OCI-LY7 (cell line): ENCODE measurements around the gene CALR. TPM values are rescaled to one million over a fixed set of nuclear protein-coding genes. Genes with fewer than 3 reads are reported as not detected.

Experiments used
- BruUV-seq: library from RNA; stranded (reverse); fragments of 400-500 nt; replicated peaks from 2 replicates; lab custom pipeline; 2021; lab: Mats Ljungman, UMichigan
- CTCF ChIA-PET: fragments of 300-600 bp; sonication (Branson Sonifier 250); formaldehyde crosslinking; loops from one replicate; lab custom pipeline; 2022; ENCODE audit warnings: antibody characterized with exemption; ENCODE audit not compliant: unreplicated experiment; lab: Charles Lee
- POLR2A ChIA-PET: fragments of 300-600 bp; sonication (Branson Sonifier 250); formaldehyde crosslinking; loops from one replicate; lab custom pipeline; 2022; ENCODE audit warnings: antibody characterized with exemption; lab: Charles Lee
- DNase-seq: peaks from one replicate; pipeline ENCODE4 v3.0.0-alpha.2; 2015; ENCODE audit warnings: low spot score
- H2AFZ ChIP-seq: fragments of 200-600 bp; sonication (generic), shearing (Covaris generic); 2 replicates; pipeline ENCODE4 v1.6.1; 2014; ENCODE audit warnings: mild to moderate bottlenecking, antibody characterized with exemption, low read length, moderate library complexity
- H3K27ac ChIP-seq: fragments of 200-600 bp; sonication (generic); 2 replicates; pipeline ENCODE4 v1.5.1; 2014; ENCODE audit warnings: mixed run types, low read depth, mild to moderate bottlenecking, moderate library complexity, low read length, inconsistent platforms; ENCODE audit not compliant: poor library complexity, severe bottlenecking
- H3K36me3 ChIP-seq: fragments of 200-600 bp; sonication (generic); 2 replicates; pipeline ENCODE4 v1.6.1; 2014; ENCODE audit warnings: mild to moderate bottlenecking, antibody characterized with exemption, low read length, moderate library complexity, mixed read lengths; ENCODE audit not compliant: insufficient read depth
- H3K4me1 ChIP-seq: fragments of 200-600 bp; sonication (generic); 2 replicates; pipeline ENCODE4 v1.5.1; 2014; ENCODE audit warnings: mild to moderate bottlenecking, low read length; ENCODE audit not compliant: insufficient read depth, poor library complexity, severe bottlenecking
- H3K4me2 ChIP-seq: fragments of 200-600 bp; sonication (generic); 2 replicates; pipeline ENCODE4 v1.6.1; 2014; ENCODE audit warnings: mild to moderate bottlenecking, low read length
- H3K4me3 ChIP-seq: fragments of 200-600 bp; sonication (generic); 2 replicates; pipeline ENCODE4 v1.5.1; 2014; ENCODE audit warnings: mild to moderate bottlenecking, low read depth, low read length; ENCODE audit not compliant: poor library complexity, severe bottlenecking
- H3K79me2 ChIP-seq: fragments of 200-600 bp; sonication (generic); 2 replicates; pipeline ENCODE4 v1.6.1; 2016; ENCODE audit warnings: low read depth, mild to moderate bottlenecking, low read length, moderate library complexity, mixed read lengths; ENCODE audit not compliant: insufficient read depth
- H3K9me2 ChIP-seq: fragments of 200-600 bp; sonication (generic); 2 replicates; pipeline ENCODE4 v1.6.1; 2016; ENCODE audit warnings: mild to moderate bottlenecking, low read length, mixed read lengths; ENCODE audit not compliant: insufficient read depth
- H3K9me3 ChIP-seq: fragments of 200-600 bp; sonication (generic); 2 replicates; pipeline ENCODE4 v1.6.1; 2014; ENCODE audit warnings: mild to moderate bottlenecking, mixed run types, low read length, mixed read lengths
- H4K20me1 ChIP-seq: fragments of 200-600 bp; sonication (generic); 2 replicates; pipeline ENCODE4 v1.6.1; 2014; ENCODE audit warnings: mild to moderate bottlenecking, antibody characterized with exemption, low read length, moderate library complexity, mixed read lengths; ENCODE audit not compliant: insufficient read depth
- CTCF ChIP-seq: fragments of 200-600 bp; sonication (generic); conservative IDR thresholded peaks from 2 replicates; pipeline ENCODE4 v1.5.1; 2014; ENCODE audit warnings: mild to moderate bottlenecking, antibody characterized with exemption, low read length, moderate library complexity, mixed read lengths
- EZH2phosphoT487 ChIP-seq: fragments of 200-600 bp; sonication (generic); IDR thresholded peaks from 2 replicates; pipeline ENCODE4 v1.6.1; 2018; ENCODE audit warnings: low read depth, borderline replicate concordance, mild to moderate bottlenecking, mixed run types, antibody characterized with exemption, low read length, moderate library complexity, mixed read lengths
- intact Hi-C: fragments of 100-400 bp; cut with micrococcal nuclease; formaldehyde crosslinking; loops from one replicate; pipeline ENCODE4 v1.10.0; 2022; ENCODE audit not compliant: unreplicated experiment
- microRNA-seq: library from miRNA; unstranded; fragments of <30 nt; microRNA quantifications from one replicate; pipeline ENCODE4 v1.2.0, GENCODE V29; 2022; ENCODE audit warnings: borderline replicate concordance
- small RNA-seq: library from RNA; depleted of rRNA; stranded (forward); fragments of <200 nt; gene quantifications from one replicate; pipeline ENCODE3, GENCODE V24; 2014
- total RNA-seq, 2 experiments: library from RNA; depleted of rRNA in 1 of 2; stranded (reverse); fragments of >200 nt in 1 of 2; shearing (Covaris generic) in 1 of 2; gene quantifications; 2 replicates each; pipeline ENCODE4 v1.2.3, GENCODE V29; 2014 to 2022

Gene CALR
- total RNA-seq, 2 experiments from 2014 or later = 581 to 1,039 TPM

GRCh38 chr19:12992729-12993128 lies 54.3 kb downstream of the CALR start:
- Histone ChIP-seq H3K9me2 (no peaks in the 10 kb centered on the region), H3K79me2 (no peaks in the 10 kb centered on the region), H3K4me2 (no peak overlapping the region), H3K4me1 (no peaks in the 10 kb centered on the region), H2AFZ (no peak overlapping the region), H4K20me1 (no peaks in the 10 kb centered on the region), H3K4me3 (no peak overlapping the region), H3K36me3 (no peaks in the 10 kb centered on the region), H3K27ac (no peak overlapping the region), H3K9me3 (no peaks in the 10 kb centered on the region)
- intact Hi-C loops = no loop called here
- ChIA-PET CTCF (no interaction called here), POLR2A (no interaction called here)
- TF ChIP-seq EZH2phosphoT487 (no peak), CTCF (no peak)
- BruUV-seq = no TSS peak
- no peak for DNase-seq

GRCh38 chr19:12993562-12993961 lies 55.2 kb downstream of the CALR start:
- no TSS peak for BruUV-seq
- Histone ChIP-seq H3K9me3 (no peaks in the 10 kb centered on the region), H3K36me3 (no peaks in the 10 kb centered on the region), H4K20me1 (no peaks in the 10 kb centered on the region), H3K9me2 (no peaks in the 10 kb centered on the region), H3K27ac (no peak overlapping the region), H3K4me3 (no peak overlapping the region), H3K79me2 (no peaks in the 10 kb centered on the region), H3K4me2 (no peak overlapping the region), H3K4me1 (no peaks in the 10 kb centered on the region), H2AFZ (no peak overlapping the region)
- POLR2A ChIA-PET = interaction anchor here (1.0 kb wide), 1 partner anchor 24 kb away, joined by 3 read pairs; no protein-coding TSS in a partner anchor
- no peak for TF ChIP-seq CTCF
- TF ChIP-seq EZH2phosphoT487 = no peak
- CTCF ChIA-PET = no interaction called here
- no peak for DNase-seq
- intact Hi-C loops = no loop called here

Small RNA genes lying within 50 kb of the gene (microRNA-seq; reads per million reads assigned to microRNA genes)
- gene MIR5695 = not detected
- 4.5 reads per million for gene MIR6515

Small RNA genes lying within 50 kb of the gene (small RNA-seq; reads per million reads assigned to genes)
- gene MIR5695 = not detected
- 0.52 reads per million, percentile 7 among the genes with 10 or more reads in this experiment for gene MIR6515

Other genes starting within 250 kb of the CALR start
- 10.6 and 11.5 TPM in 2 replicates for gene FBXW9, start 242.0 kb upstream of the CALR start, total RNA-seq (2014; rRNA removed; shearing (Covaris generic))
- gene FBXW9, start 242.0 kb upstream of the CALR start, total RNA-seq (2022) = 10.8 and 11.0 TPM in 2 replicates
- gene TNPO2, start 214.7 kb upstream of the CALR start, total RNA-seq (2014; rRNA removed; shearing (Covaris generic)) = 42.6 and 47.3 TPM in 2 replicates
- 112 and 120 TPM in 2 replicates for gene TNPO2, start 214.7 kb upstream of the CALR start, total RNA-seq (2022)
- gene TRIR, start 203.9 kb upstream of the CALR start, total RNA-seq (2014; rRNA removed; shearing (Covaris generic)) = 322 and 336 TPM in 2 replicates
- 211 and 219 TPM in 2 replicates for gene TRIR, start 203.9 kb upstream of the CALR start, total RNA-seq (2022)
- gene GET3, start 201.1 kb upstream of the CALR start, total RNA-seq (2014; rRNA removed; shearing (Covaris generic)) = 40.5 and 48.8 TPM in 2 replicates
- 29.1 and 34.3 TPM in 2 replicates for gene GET3, start 201.1 kb upstream of the CALR start, total RNA-seq (2022)
- gene BEST2, start 186.8 kb upstream of the CALR start, total RNA-seq (2014; rRNA removed; shearing (Covaris generic)) = 0.10 TPM in 1 of 2 replicates, not detected in the other
- not detected in 2 replicates for gene BEST2, start 186.8 kb upstream of the CALR start, total RNA-seq (2022)
- gene HOOK2, start 163.1 kb upstream of the CALR start, total RNA-seq (2014; rRNA removed; shearing (Covaris generic)) = 7.4 and 9.1 TPM in 2 replicates
- gene HOOK2, start 163.1 kb upstream of the CALR start, total RNA-seq (2022) = 28.8 and 29.4 TPM in 2 replicates
- gene JUNB, start 147.1 kb upstream of the CALR start, total RNA-seq (2014; rRNA removed; shearing (Covaris generic)) = 43.7 and 45.5 TPM in 2 replicates
- 31.8 TPM in 2 replicates for gene JUNB, start 147.1 kb upstream of the CALR start, total RNA-seq (2022)
- 344 and 399 TPM in 2 replicates for gene PRDX2, start 136.8 kb upstream of the CALR start, total RNA-seq (2014; rRNA removed; shearing (Covaris generic))
- 345 and 357 TPM in 2 replicates for gene PRDX2, start 136.8 kb upstream of the CALR start, total RNA-seq (2022)
- not detected in 2 replicates for gene THSD8, start 136.5 kb upstream of the CALR start, total RNA-seq (2014; rRNA removed; shearing (Covaris generic))
- 42.7 and 42.8 TPM in 2 replicates for gene THSD8, start 136.5 kb upstream of the CALR start, total RNA-seq (2022)
- 115 and 130 TPM in 2 replicates for gene RNASEH2A, start 132.0 kb upstream of the CALR start, total RNA-seq (2014; rRNA removed; shearing (Covaris generic))
- gene RNASEH2A, start 132.0 kb upstream of the CALR start, total RNA-seq (2022) = 86.0 and 90.5 TPM in 2 replicates
- not detected in 2 replicates for gene RTBDN, start 104.0 kb upstream of the CALR start, total RNA-seq (2014; rRNA removed; shearing (Covaris generic))
- gene RTBDN, start 104.0 kb upstream of the CALR start, total RNA-seq (2022) = 0.94 and 1.2 TPM in 2 replicates
- gene MAST1, start 100.1 kb upstream of the CALR start, total RNA-seq (2014; rRNA removed; shearing (Covaris generic)) = 5.5 and 9.1 TPM in 2 replicates
- 21.1 and 23.4 TPM in 2 replicates for gene MAST1, start 100.1 kb upstream of the CALR start, total RNA-seq (2022)
- gene DNASE2, start 57.2 kb upstream of the CALR start, total RNA-seq (2014; rRNA removed; shearing (Covaris generic)) = 28.3 and 32.4 TPM in 2 replicates
- 32.8 and 33.7 TPM in 2 replicates for gene DNASE2, start 57.2 kb upstream of the CALR start, total RNA-seq (2022)
- 0.16 and 0.28 TPM in 2 replicates for gene KLF1, start 51.4 kb upstream of the CALR start, total RNA-seq (2014; rRNA removed; shearing (Covaris generic))
- not detected in 2 replicates for gene KLF1, start 51.4 kb upstream of the CALR start, total RNA-seq (2022)
- 31.5 and 40.7 TPM in 2 replicates for gene GCDH, start 47.4 kb upstream of the CALR start, total RNA-seq (2014; rRNA removed; shearing (Covaris generic))
- gene GCDH, start 47.4 kb upstream of the CALR start, total RNA-seq (2022) = 43.8 and 48.7 TPM in 2 replicates
- 6.8 and 8.7 TPM in 2 replicates for gene SYCE2, start 19.3 kb upstream of the CALR start, total RNA-seq (2014; rRNA removed; shearing (Covaris generic))
- 13.8 and 14.5 TPM in 2 replicates for gene SYCE2, start 19.3 kb upstream of the CALR start, total RNA-seq (2022)
- gene FARSA, start 4.9 kb upstream of the CALR start, total RNA-seq (2014; rRNA removed; shearing (Covaris generic)) = 96.1 and 135 TPM in 2 replicates
- 90.7 and 117 TPM in 2 replicates for gene FARSA, start 4.9 kb upstream of the CALR start, total RNA-seq (2022)
- gene RAD23A, start 7.3 kb downstream of the CALR start, total RNA-seq (2014; rRNA removed; shearing (Covaris generic)) = 237 and 243 TPM in 2 replicates
- 171 and 183 TPM in 2 replicates for gene RAD23A, start 7.3 kb downstream of the CALR start, total RNA-seq (2022)
- 29.5 and 43.0 TPM in 2 replicates for gene GADD45GIP1, start 18.6 kb downstream of the CALR start, total RNA-seq (2014; rRNA removed; shearing (Covaris generic))
- 24.7 and 32.4 TPM in 2 replicates for gene GADD45GIP1, start 18.6 kb downstream of the CALR start, total RNA-seq (2022)
- 0.06 and 0.18 TPM in 2 replicates for gene DAND5, start 31.0 kb downstream of the CALR start, total RNA-seq (2014; rRNA removed; shearing (Covaris generic))
- gene DAND5, start 31.0 kb downstream of the CALR start, total RNA-seq (2022) = 0.77 and 0.84 TPM in 2 replicates
- 0.03 and 0.16 TPM in 2 replicates for gene NFIX, start 56.9 kb downstream of the CALR start, total RNA-seq (2014; rRNA removed; shearing (Covaris generic))
- 0.68 and 0.72 TPM in 2 replicates for gene NFIX, start 56.9 kb downstream of the CALR start, total RNA-seq (2022)
- 66.8 and 75.5 TPM in 2 replicates for gene LYL1, start 164.2 kb downstream of the CALR start, total RNA-seq (2014; rRNA removed; shearing (Covaris generic))
- gene LYL1, start 164.2 kb downstream of the CALR start, total RNA-seq (2022) = 70.4 and 72.5 TPM in 2 replicates
- 39.2 and 56.8 TPM in 2 replicates for gene TRMT1, start 178.1 kb downstream of the CALR start, total RNA-seq (2014; rRNA removed; shearing (Covaris generic))
- gene TRMT1, start 178.1 kb downstream of the CALR start, total RNA-seq (2022) = 38.2 and 50.4 TPM in 2 replicates
- gene NACC1, start 179.7 kb downstream of the CALR start, total RNA-seq (2014; rRNA removed; shearing (Covaris generic)) = 46.5 and 56.3 TPM in 2 replicates
- gene NACC1, start 179.7 kb downstream of the CALR start, total RNA-seq (2022) = 40.4 and 52.9 TPM in 2 replicates
- 67.8 and 91.7 TPM in 2 replicates for gene STX10, start 211.8 kb downstream of the CALR start, total RNA-seq (2014; rRNA removed; shearing (Covaris generic))
- 41.6 and 45.4 TPM in 2 replicates for gene STX10, start 211.8 kb downstream of the CALR start, total RNA-seq (2022)
- 61.6 and 64.3 TPM in 2 replicates for gene IER2, start 211.8 kb downstream of the CALR start, total RNA-seq (2014; rRNA removed; shearing (Covaris generic))
- 79.5 and 89.0 TPM in 2 replicates for gene IER2, start 211.8 kb downstream of the CALR start, total RNA-seq (2022)